Measurements from ENCODE around the gene GALNT6.

Gene GALNT6

GRCh38 chr12:51348116-51348515 is 43.1 kb downstream of the GALNT6 start:
- no peak overlapping the region for H3K4me3 ChIP-seq (replicated peaks; ENCODE audit: low read depth, low read length)
- DNase-seq (ENCODE audit: extremely low read depth, low read depth): no peak
- TF ChIP-seq CTCF (IDR thresholded peaks at IDR 0.05; ENCODE audit: low read depth, low read length, missing control alignments): no peak

GRCh38 chr12:51346581-51346980 is 44.6 kb downstream of the GALNT6 start, which contains the start of gene CELA1:
CELA1 (minus strand) TSS chr12:51346679; CDS start chr12:51346638, 41 bp downstream.
- no peak for TF ChIP-seq CTCF (IDR thresholded peaks at IDR 0.05; ENCODE audit: low read depth, low read length, missing control alignments)
- H3K4me3 ChIP-seq (replicated peaks; ENCODE audit: low read depth, low read length): no peak within 1 kb of the TSS
- no peak for DNase-seq (ENCODE audit: extremely low read depth, low read depth)

GRCh38 chr12:51345681-51346080 is 45.5 kb downstream of the GALNT6 start:
- no peak for DNase-seq (ENCODE audit: extremely low read depth, low read depth)
- no peak for TF ChIP-seq CTCF (IDR thresholded peaks at IDR 0.05; ENCODE audit: low read depth, low read length, missing control alignments)

GRCh38 chr12:51343201-51343600 is 48.0 kb downstream of the GALNT6 start:
- no peak overlapping the region for H3K4me3 ChIP-seq (replicated peaks; ENCODE audit: low read depth, low read length)
- no peak for DNase-seq (ENCODE audit: extremely low read depth, low read depth)
- TF ChIP-seq CTCF (IDR thresholded peaks at IDR 0.05; ENCODE audit: low read depth, low read length, missing control alignments): no peak

More at GRCh38 chr12:51345681-51346080, 45.5 kb downstream of the GALNT6 start:
- H3K4me3 ChIP-seq (replicated peaks; ENCODE audit: low read depth, low read length): no peak overlapping the region

GRCh38 chr12:51342416-51342815 is 48.8 kb downstream of the GALNT6 start:
- H3K4me3 ChIP-seq (replicated peaks; ENCODE audit: low read depth, low read length): no peak overlapping the region
- no peak for DNase-seq (ENCODE audit: extremely low read depth, low read depth)
- TF ChIP-seq CTCF (IDR thresholded peaks at IDR 0.05; ENCODE audit: low read depth, low read length, missing control alignments): no peak

GRCh38 chr12:51341251-51342007 is 49.8 kb downstream of the GALNT6 start:
- DNase-seq (ENCODE audit: extremely low read depth, low read depth): no peak
- H3K4me3 ChIP-seq (replicated peaks; ENCODE audit: low read depth, low read length): no peak overlapping the region

More at GRCh38 chr12:51341251-51342007, 49.8 kb downstream of the GALNT6 start:
- peak; percentile 98 for TF ChIP-seq CTCF (IDR thresholded peaks at IDR 0.05; ENCODE audit: low read depth, low read length, missing control alignments)

All from HFF-Myc (cell line).